B cell (primary cell): ENCODE results near the gene LGALS7. TPM values are rescaled to one million over a fixed set of nuclear protein-coding genes. Genes with fewer than 3 reads are reported as not detected.

Experiments
- ATAC-seq: fragments of 200-7000 bp; cut with Tn5 transposase; one replicate; pipeline ENCODE4 v1.10.0; 2021; ENCODE audit warnings: low read depth, mild to moderate bottlenecking, moderate number of reproducible peaks, moderate library complexity
- CTCF ChIA-PET: fragments of 350-600 bp; sonication (Branson Sonifier 250); formaldehyde crosslinking; loops from one replicate; lab custom pipeline; 2021; ENCODE audit warnings: antibody characterized with exemption, inconsistent platforms; lab: Charles Lee
- POLR2A ChIA-PET: fragments of 350-600 bp; sonication (Branson Sonifier 250); formaldehyde crosslinking; loops from one replicate; lab custom pipeline; 2021; ENCODE audit warnings: antibody characterized with exemption; lab: Charles Lee
- DNase-seq: peaks from one replicate; pipeline ENCODE4 v3.0.0; 2013
- H2AFZ ChIP-seq: 2 replicates; pipeline ENCODE4 v1.6.1; 2012; ENCODE audit warnings: mild to moderate bottlenecking, low read depth, low read length; ENCODE audit not compliant: insufficient read depth, poor library complexity, severe bottlenecking
- H3K27ac ChIP-seq, 2 donors: 1 replicate in 1 of 2; 2 replicates in 1 of 2; pipeline ENCODE4 v1.5.1; 2012 to 2013; ENCODE audit warnings: low read length in 2 of 2, mild to moderate bottlenecking in 2 of 2, moderate library complexity in 1 of 2
- H3K27me3 ChIP-seq, 4 experiments: fragments of 200-600 bp in 1 of 4; sonication (generic) in 1 of 4; replicated peaks in 1 of 4; 1 replicate in 2 of 4; 2 replicates in 2 of 4; pipeline versions ENCODE4 v1.6.1 to v1.7.0; 2013 to 2016; ENCODE audit warnings: low read length in 3 of 4, mild to moderate bottlenecking in 2 of 4, mixed read lengths in 1 of 4, moderate library complexity in 1 of 4; ENCODE audit not compliant: insufficient read depth in 4 of 4, control insufficient read depth in 3 of 4; ENCODE audit errors: control extremely low read depth in 1 of 4
- H3K36me3 ChIP-seq, 2 experiments: replicated peaks in 1 of 2; 1 replicate in 1 of 2; 2 replicates in 1 of 2; pipeline versions ENCODE4 v1.6.1 to v1.7.1; 2013; ENCODE audit warnings: low read length in 1 of 2; ENCODE audit not compliant: insufficient read depth in 2 of 2, control insufficient read depth in 1 of 2; ENCODE audit errors: control extremely low read depth in 1 of 2, extremely low read depth in 1 of 2
- H3K4me1 ChIP-seq, 2 donors: fragments of 200-600 bp in 1 of 2; sonication (generic) in 1 of 2; 1 replicate in 1 of 2; 2 replicates in 1 of 2; pipeline versions ENCODE4 v1.5.1 to v1.6.1; 2013 to 2017; ENCODE audit warnings: low read length in 2 of 2; ENCODE audit not compliant: control insufficient read depth in 2 of 2, insufficient read depth in 2 of 2
- H3K4me2 ChIP-seq: replicated peaks from 2 replicates; pipeline ENCODE3; 2012; ENCODE audit warnings: mild to moderate bottlenecking, low read depth, low read length; ENCODE audit not compliant: poor library complexity, severe bottlenecking
- H3K4me3 ChIP-seq, 5 experiments: fragments of 200-600 bp in 1 of 5; sonication (generic) in 1 of 5; 1 replicate in 3 of 5; 2 replicates in 2 of 5; pipeline versions ENCODE4 v1.5.1 to v1.7.0; 2011 to 2016; ENCODE audit warnings: low read length in 4 of 5, mild to moderate bottlenecking in 4 of 5, low read depth in 2 of 5, control low read depth in 1 of 5, moderate library complexity in 1 of 5; ENCODE audit not compliant: insufficient read depth in 1 of 5; ENCODE audit errors: control extremely low read depth in 1 of 5, extremely low read depth in 1 of 5
- H3K79me2 ChIP-seq: fragments of 200-600 bp; sonication (generic); one replicate; pipeline ENCODE4 v1.6.0; 2016; ENCODE audit warnings: low read length; ENCODE audit not compliant: control insufficient read depth, insufficient read depth
- H3K9ac ChIP-seq: fragments of 200-600 bp; sonication (generic); 2 replicates; pipeline ENCODE4 v1.6.1; 2017; ENCODE audit warnings: mild to moderate bottlenecking, low read length, moderate library complexity
- H3K9me3 ChIP-seq, 3 donors: one replicate each; pipeline versions ENCODE4 v1.6.1 to v1.7.1; 2013; ENCODE audit warnings: low read length in 2 of 3; ENCODE audit not compliant: control insufficient read depth in 2 of 3, insufficient read depth in 1 of 3; ENCODE audit errors: control extremely low read depth in 1 of 3
- H4K20me1 ChIP-seq: 2 replicates; pipeline ENCODE4 v1.6.0; 2012; ENCODE audit warnings: mild to moderate bottlenecking, low read length; ENCODE audit not compliant: insufficient read depth, control insufficient read depth, poor library complexity, severe bottlenecking
- H3K27ac Mint-ChIP-seq: one replicate; pipeline ENCODE4 v1.8.0; 2021; ENCODE audit warnings: mixed read lengths
- H3K27me3 Mint-ChIP-seq: one replicate; pipeline ENCODE4 v1.8.0; 2021; ENCODE audit warnings: mixed read lengths
- H3K4me1 Mint-ChIP-seq: one replicate; pipeline ENCODE4 v1.8.0; 2021; ENCODE audit warnings: mixed read lengths
- H3K4me3 Mint-ChIP-seq: one replicate; pipeline ENCODE4 v1.8.0; 2021; ENCODE audit warnings: mixed read lengths
- H3K9me3 Mint-ChIP-seq: one replicate; pipeline ENCODE4 v1.8.0; 2022; ENCODE audit warnings: mixed read lengths; ENCODE audit not compliant: insufficient read depth
- EZH2 ChIP-seq: IDR thresholded peaks from 2 replicates; pipeline ENCODE4 v1.6.1; 2012; ENCODE audit warnings: borderline replicate concordance, low read depth, mild to moderate bottlenecking, moderate library complexity, low read length; ENCODE audit not compliant: insufficient read depth, poor library complexity, severe bottlenecking
- WGBS: methylation state at CpG from one replicate; pipeline ENCODE4 v1.1.5; 2013; ENCODE audit warnings: missing lambda C conversion rate; ENCODE audit not compliant: insufficient coverage; 5-methylcytosine and 5-hydroxymethylcytosine counted together
- intact Hi-C: fragments of 100-400 bp; cut with micrococcal nuclease; formaldehyde crosslinking; loops from one replicate; pipeline ENCODE4 v1.10.0; 2022
- polyA plus RNA-seq: library from polyadenylated mRNA; depleted of rRNA; stranded (reverse); fragments of >200 nt; gene quantifications from 2 replicates; pipeline ENCODE4 v1.2.3, GENCODE V29; 2012
- total RNA-seq, 2 donors: library from RNA; stranded (reverse); fragments of 120-200 nt in 1 of 2; gene quantifications; 1 replicate in 1 of 2; 2 replicates in 1 of 2; pipeline versions ENCODE4 v1.2.3 to v1.2.4, GENCODE V29; 2013 to 2022
- TF ChIP-seq, protein P1 (sequence below): fragments of 200-600 bp; IDR thresholded peaks from one replicate; pipeline ENCODE4 v1.8.0; 2022; ENCODE audit warnings: antibody characterized with exemption, mild to moderate bottlenecking

The LGALS7 gene
- total and polyA plus RNA-seq, 2 donors (not counting 1 experiment from before 2014, with no cell fraction given), result not detected

DNA sequence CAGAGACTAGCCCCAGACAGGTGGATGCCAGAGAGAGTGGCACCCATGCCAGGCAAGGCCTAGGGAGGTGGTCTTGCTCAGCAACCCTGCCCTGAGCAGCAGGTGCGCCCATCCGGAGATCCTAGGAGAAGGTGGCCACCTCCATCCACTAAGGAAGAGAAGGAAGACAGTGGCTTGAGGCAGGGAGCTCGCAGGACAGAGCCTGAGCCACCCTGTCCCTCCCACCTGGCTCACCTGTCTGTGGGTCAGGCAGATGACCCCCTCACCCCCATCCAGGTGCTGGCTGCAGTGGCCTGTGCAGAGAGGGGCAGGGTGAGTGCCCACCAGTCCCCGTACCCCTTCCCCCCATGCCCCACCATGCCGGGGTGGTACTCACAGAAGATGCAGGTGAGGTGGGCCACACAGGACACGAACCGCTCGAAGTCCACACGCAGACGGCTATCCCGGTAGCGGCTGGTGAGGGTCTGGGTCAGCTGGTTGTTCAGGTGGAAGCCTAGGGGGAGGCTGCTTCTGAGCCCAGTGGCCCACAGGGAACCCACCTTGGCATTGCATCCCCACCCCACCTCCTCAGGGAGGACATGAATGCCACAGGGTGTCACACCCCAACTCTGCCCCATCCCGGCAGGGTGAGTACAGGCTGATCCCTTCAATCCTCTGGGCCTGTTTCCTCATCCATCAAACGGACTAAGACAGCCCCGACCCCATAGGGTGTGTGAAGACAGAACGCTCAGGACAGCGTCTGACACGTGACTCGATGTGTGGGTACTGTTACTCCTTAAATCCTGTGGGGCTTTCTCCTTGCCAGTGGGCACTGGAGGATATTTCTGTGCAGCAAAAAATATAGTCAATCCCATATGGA, 42.4 kb downstream of the LGALS7 start:
- H3K79me2 ChIP-seq, result peaks cover 11% of the 10 kb centered on the region
- H4K20me1 ChIP-seq, result no peaks in the 10 kb centered on the region
- no peak overlapping the region for H3K4me3 ChIP-seq
- Mint-ChIP-seq H3K4me1 (peaks cover 29% of the 10 kb centered on the region), H3K4me3 (no peak overlapping the region), H3K27me3 (no peaks in the 10 kb centered on the region), H3K9me3 (no peaks in the 10 kb centered on the region), H3K27ac (peak overlapping the region; percentile 95)
- no peaks in the 10 kb centered on the region for H3K9me3 ChIP-seq
- no peak overlapping the region for H3K9ac ChIP-seq
- TF ChIP-seq, protein P1, sequence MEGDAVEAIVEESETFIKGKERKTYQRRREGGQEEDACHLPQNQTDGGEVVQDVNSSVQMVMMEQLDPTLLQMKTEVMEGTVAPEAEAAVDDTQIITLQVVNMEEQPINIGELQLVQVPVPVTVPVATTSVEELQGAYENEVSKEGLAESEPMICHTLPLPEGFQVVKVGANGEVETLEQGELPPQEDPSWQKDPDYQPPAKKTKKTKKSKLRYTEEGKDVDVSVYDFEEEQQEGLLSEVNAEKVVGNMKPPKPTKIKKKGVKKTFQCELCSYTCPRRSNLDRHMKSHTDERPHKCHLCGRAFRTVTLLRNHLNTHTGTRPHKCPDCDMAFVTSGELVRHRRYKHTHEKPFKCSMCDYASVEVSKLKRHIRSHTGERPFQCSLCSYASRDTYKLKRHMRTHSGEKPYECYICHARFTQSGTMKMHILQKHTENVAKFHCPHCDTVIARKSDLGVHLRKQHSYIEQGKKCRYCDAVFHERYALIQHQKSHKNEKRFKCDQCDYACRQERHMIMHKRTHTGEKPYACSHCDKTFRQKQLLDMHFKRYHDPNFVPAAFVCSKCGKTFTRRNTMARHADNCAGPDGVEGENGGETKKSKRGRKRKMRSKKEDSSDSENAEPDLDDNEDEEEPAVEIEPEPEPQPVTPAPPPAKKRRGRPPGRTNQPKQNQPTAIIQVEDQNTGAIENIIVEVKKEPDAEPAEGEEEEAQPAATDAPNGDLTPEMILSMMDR, result no peak
- TF ChIP-seq EZH2, result no peak
- CTCF ChIA-PET, result interaction anchor here (0.6 to 5.2 kb wide), 4 partner anchors 100 to 202 kb away, joined by 3 to 51 read pairs (median 6); partner anchors contain the start of genes ECH1, MRPS12 and SARS2
- POLR2A ChIA-PET, result no interaction called here
- H3K36me3 ChIP-seq, result peaks cover 0 to 28% of the 10 kb centered on the region in 2 experiments
- H3K27ac ChIP-seq, result peak overlapping the region in 1 of 2 donors; percentile 7
- H2AFZ ChIP-seq, result no peak overlapping the region
- H3K27me3 ChIP-seq, result no peaks in the 10 kb centered on the region
- DNase-seq (no peak), ATAC-seq (no peak)
- peaks cover 19 to 29% of the 10 kb centered on the region in 2 donors for H3K4me1 ChIP-seq
- WGBS, result 97% methylated on average over 12 of the region's 19 CpGs
- H3K4me2 ChIP-seq, result no peak overlapping the region
- intact Hi-C loops, result loop anchor here (5.0 to 10.0 kb wide), 5 partner anchors 36 to 329 kb away; partner anchors contain the start of genes ACTN4, ECH1 and FAM98C

DNA sequence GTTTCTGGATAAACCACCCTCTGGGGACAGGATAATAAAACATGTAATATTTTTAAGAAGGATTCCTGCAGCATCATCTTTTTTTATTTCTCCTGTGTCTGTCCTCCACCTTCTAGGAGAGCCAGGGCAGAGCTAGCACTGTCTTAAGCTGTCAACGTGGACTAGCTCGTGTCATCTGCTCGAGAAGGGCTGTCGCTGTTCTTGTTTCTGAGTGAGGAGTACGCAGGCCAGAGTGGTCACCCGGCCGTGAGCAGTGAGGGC, 42.9 kb downstream of the LGALS7 start:
- DNase-seq (no peak), ATAC-seq (no peak)
- ChIA-PET CTCF (interaction anchor here (0.6 to 5.2 kb wide), 7 partner anchors 9 to 203 kb away, joined by 3 to 51 read pairs (median 4); partner anchors contain the start of genes ECH1, MRPS12 and SARS2), POLR2A (no interaction called here)
- TF ChIP-seq, protein P1, result no peak
- no peak for TF ChIP-seq EZH2
- Histone ChIP-seq H3K36me3 (peaks cover 0 to 33% of the 10 kb centered on the region in 2 experiments), H3K4me2 (no peak overlapping the region), H3K79me2 (peaks cover 11% of the 10 kb centered on the region), H3K27me3 (no peaks in the 10 kb centered on the region), H3K27ac (peak overlapping the region in 1 of 2 donors; percentile 7), H4K20me1 (no peaks in the 10 kb centered on the region), H3K4me3 (no peak overlapping the region), H3K9me3 (no peaks in the 10 kb centered on the region), H3K9ac (no peak overlapping the region), H3K4me1 (peaks cover 19 to 29% of the 10 kb centered on the region in 2 donors), H2AFZ (no peak overlapping the region)
- intact Hi-C loops, result loop anchor here (5.0 to 10.0 kb wide), 5 partner anchors 37 to 328 kb away; partner anchors contain the start of genes ACTN4, ECH1 and FAM98C
- no peak overlapping the region for H3K27ac Mint-ChIP-seq
- no peaks in the 10 kb centered on the region for H3K9me3 Mint-ChIP-seq
- H3K4me3 Mint-ChIP-seq, result no peak overlapping the region
- H3K27me3 Mint-ChIP-seq, result no peaks in the 10 kb centered on the region
- peaks cover 28% of the 10 kb centered on the region for H3K4me1 Mint-ChIP-seq
- 98% methylated on average over 7 of the region's 7 CpGs for WGBS
